GM18909 (cell line): ENCODE data around the gene APPL2.
"Not testable (repeated sequence)": the region's sequence is repeated elsewhere in the genome, so short reads cannot be mapped to it uniquely, and the experiment has no call there.

Source experiments
- ATAC-seq: cut with Tn5 transposase; IDR thresholded peaks from one replicate; pipeline ENCODE4 v1.9.1; 2021; ENCODE audit warnings: mild to moderate bottlenecking; ENCODE audit not compliant: unreplicated experiment, poor library complexity

APPL2 gene

DNA sequence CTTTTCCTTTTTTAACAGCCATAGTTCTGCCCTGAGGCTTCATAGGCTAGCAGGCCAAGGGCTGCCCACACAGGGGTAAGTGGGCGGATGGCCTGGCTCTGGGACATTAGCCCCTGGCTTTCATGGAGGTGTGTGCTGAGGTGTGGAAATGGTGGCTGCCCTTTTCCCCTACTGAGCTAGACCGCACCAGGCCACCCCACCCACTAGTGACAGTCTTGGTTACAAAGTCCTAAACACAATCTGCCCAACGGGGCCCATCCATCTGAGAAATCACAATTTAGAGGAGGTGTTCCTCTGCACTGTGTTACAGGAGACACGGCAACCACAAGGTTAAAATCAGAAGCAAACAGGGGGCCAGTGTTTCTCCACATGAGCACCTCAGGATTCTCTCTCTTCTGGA lies 35.6 kb downstream of the APPL2 start:
- no peak for ATAC-seq

GRCh38 chr12:105198961-105199360 lies 37.0 kb downstream of the APPL2 start:
- ATAC-seq, result no peak

DNA sequence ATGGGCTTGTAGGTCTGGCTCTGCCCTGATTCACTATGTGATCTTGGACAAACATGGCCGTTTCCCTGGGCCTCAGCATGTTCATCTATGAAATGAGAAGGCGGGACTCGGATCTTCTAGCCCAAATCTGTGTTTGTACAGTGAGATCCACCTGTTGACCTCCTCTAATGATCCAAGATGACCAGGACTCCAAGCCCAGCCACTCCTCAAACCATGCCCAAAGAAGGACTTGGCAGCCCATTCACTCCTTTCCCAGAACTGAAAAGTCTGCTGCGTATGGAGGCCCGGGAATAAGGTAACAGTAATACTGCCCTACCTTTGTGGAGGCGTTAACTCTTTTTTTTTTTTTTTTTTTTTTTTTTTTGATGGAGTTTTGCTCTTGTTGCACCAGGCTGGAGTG lies 39.9 kb downstream of the APPL2 start:
- ATAC-seq, result no peak

DNA sequence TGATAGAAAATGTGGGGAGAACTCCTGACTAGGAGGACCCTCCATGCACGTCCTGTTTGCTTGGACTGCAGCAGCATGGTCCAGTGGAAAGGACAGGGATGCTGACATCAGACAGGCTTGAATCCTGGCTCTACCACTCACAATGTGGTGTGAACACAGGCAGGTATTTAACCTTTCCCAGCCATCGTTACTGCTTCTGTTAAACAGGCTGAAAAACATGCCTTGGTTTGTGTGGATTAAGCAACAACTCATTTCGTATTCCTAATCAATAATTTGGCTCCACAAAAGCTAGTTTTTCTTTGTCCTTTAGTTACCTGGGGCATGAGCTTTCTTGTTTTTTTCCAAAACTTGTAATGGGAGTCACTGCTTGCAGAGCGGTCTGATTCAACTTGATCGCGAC lies 41.0 kb downstream of the APPL2 start:
- ATAC-seq, result no peak

DNA sequence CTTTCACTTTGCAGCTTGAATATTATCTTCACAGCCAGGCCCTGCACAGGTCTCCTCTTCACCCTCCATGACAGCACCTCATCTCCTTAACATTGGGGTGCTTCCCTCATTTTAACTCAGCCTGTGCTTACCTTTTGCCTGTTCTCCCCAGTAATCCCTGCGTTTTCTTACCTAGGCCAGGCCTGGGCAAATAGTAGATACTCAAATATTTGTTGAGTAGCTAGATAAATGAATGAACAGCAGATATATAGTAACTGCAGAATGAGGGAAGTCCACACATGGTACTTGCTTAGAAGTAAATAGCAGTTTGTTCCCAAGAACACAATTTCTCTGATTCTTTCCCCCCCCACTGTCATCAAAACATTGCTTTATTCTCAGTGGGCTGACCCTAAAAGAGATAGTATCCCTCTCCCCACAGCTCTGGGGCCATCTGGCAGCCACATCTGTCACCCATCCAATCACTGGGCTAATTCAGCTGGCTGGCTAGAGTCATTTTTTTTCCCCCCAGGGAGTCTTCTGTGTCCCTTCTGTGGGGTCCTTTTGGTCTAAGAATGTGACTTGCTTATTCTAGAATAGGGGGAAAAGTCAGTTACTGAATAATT lies 43.2 kb downstream of the APPL2 start:
- ATAC-seq, result no peak

DNA sequence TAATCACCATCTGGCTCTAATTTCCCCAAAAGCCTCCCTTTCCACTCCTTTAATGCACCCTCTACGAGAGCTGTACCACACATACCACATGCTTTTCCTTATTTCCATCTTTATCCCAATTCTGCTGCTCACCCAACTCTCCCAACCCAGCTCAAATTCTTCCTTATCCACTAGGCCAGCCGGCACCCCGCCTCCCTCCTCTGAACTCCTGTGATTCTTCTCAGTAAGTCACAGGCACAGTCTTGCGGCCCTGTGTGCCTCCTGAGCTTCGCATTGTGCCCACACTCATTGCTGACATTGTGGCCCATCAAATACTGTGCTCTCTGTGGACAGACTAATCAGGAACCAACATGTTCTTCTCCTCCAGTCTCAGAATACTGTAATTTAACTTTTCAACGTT lies 45.4 kb downstream of the APPL2 start:
- ATAC-seq, result no peak

DNA sequence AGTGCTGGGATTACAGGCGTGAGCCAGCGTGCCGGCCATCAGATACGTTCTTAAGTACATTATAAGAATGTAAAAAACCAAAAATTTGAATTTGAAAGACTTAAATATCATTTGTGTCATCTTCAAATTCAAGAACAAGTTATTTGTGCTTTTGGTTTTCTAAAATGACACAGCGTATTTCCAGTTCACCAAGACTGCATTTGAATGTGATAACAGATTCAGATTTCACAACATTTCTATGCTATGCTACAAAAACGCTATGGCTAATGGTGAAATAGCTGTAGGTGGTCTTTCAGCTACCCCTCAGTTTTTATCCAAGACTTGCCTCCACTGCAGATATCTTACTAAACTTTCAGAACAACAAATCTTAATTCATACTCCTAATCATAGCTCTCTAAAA lies 46.7 kb downstream of the APPL2 start:
- ATAC-seq, result no peak

DNA sequence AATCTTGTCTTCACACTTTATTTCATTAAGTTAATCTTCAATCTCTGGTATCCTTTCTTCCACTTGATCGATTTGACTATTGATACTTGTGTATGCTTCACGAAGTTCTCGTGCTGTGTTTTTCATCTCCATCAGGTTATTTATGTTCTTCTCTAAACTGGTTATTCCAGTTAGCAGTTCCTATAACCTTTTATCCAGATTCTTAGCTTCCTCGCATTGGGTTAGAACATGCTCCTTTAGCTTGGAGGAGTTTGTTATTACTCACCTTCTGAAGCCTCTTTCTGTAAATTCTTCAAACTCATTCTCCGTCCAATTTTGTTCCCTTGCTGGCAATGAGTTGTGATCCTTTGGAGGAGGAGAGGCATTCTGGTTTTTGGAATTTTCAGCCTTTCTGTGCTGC lies 52.0 kb downstream of the APPL2 start:
- not testable (repeated sequence) for ATAC-seq

- ATAC-seq, result not testable (repeated sequence)
These were observed 52.6 kb downstream of the APPL2 start for GRCh38 chr12:105183406-105183805.

DNA sequence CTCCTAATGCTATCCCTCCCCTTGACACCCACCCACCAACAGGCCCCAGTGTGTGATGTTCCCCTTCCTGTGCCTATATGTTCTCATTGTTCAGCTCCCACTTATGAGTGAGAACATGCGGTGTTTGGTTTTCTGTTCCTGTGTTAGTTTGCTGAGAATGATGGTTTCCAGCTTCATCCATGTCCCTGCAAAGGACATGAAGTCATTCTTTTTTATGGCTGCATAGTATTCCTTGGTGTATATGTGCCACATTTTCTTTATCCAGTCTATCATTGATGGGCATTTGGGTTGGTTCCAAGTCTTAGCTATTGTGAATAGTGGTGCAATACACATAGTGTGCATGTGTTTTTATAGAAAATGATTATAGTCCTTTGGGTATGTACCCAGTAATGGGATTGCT lies 56.9 kb downstream of the APPL2 start:
- not testable (repeated sequence) for ATAC-seq

DNA sequence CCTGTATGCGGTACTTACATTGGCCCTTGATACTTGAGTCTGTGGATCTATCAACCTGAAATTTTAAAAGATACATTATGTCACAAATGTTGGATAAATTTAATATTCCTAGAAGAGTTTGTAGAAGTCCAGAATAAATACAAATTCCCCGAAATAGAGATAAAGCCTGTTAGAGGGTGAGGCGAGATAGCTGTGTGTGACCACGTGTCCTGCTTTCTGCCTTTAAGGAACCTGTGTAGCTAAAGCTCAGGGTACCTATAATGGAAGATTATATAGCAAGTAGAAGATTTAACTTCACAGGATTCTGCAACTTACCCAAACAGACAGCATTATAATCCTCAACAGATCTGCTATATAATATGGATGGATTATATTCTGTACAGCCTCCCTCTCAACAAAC lies 58.8 kb downstream of the APPL2 start:
- no peak for ATAC-seq

- no peak for ATAC-seq
These were observed 60.5 kb downstream of the APPL2 start for GRCh38 chr12:105175397-105175990.

DNA sequence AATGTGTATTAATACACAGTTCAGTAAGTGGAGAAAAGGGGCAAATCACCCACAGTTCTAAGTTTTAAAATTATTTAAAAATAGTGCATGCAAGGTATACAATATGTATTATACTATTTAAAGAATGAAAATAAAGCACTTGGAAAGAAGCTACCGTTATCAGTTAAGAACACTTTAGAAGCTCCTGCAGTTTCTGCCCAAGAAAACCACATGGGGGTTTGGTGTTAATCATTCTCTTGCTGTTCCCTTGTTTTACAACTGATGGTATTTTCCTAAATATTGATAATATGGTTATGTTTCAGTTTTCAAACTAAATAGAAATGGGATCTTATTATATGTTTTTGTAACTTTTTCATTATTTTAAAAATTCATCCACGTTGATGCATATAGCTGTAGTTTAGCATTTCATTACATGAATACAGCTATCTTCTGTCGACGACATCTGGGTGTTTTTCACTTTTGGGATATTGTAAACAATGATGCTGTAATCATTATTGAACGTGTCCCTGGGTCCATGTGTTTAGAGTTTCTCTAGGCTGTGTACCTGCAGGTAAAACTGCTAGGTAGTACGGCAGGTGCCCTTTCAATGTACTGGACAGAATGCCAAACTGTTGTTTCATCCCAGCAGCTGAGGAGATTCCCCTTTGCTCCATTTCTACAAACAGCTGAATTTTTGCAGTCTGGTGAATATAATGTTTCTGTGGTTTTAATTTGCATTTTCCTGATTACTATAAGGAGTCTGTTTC lies 64.1 kb downstream of the APPL2 start:
- no peak for ATAC-seq

- no peak for ATAC-seq
These were observed 65.8 kb downstream of the APPL2 start for GRCh38 chr12:105170139-105170538.

GRCh38 chr12:105168006-105168405 lies 68.0 kb downstream of the APPL2 start:
- ATAC-seq, result no peak

- ATAC-seq, result no peak
These were observed 68.6 kb downstream of the APPL2 start for GRCh38 chr12:105167346-105167745.

- no peak for ATAC-seq
These were observed 69.2 kb downstream of the APPL2 start for GRCh38 chr12:105166736-105167135.

DNA sequence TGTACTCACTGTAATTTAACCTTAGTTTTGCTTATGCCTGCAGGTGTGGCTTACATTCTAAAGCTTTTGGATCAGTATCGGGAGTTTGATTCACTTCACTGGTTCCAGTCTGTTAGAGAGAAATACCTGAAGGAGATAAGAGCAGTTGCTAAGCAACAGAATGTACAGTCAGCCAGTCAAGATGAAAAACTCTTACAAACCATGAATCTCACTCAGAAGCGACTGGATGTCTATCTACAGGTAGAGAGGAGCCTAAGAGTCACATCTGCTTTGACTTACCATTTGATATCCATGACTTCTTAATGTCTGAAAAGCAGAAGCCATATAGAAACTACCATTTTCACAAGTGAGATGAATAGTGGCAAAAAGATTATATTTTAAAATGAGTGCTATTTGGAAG lies 71.9 kb downstream of the APPL2 start:
- no peak for ATAC-seq

- ATAC-seq, result no peak
These were observed 73.8 kb downstream of the APPL2 start for GRCh38 chr12:105162174-105162573.

- ATAC-seq, result no peak
These were observed 77.1 kb downstream of the APPL2 start for GRCh38 chr12:105158876-105159275.

GRCh38 chr12:105157606-105158005 lies 78.4 kb downstream of the APPL2 start:
- ATAC-seq, result no peak

DNA sequence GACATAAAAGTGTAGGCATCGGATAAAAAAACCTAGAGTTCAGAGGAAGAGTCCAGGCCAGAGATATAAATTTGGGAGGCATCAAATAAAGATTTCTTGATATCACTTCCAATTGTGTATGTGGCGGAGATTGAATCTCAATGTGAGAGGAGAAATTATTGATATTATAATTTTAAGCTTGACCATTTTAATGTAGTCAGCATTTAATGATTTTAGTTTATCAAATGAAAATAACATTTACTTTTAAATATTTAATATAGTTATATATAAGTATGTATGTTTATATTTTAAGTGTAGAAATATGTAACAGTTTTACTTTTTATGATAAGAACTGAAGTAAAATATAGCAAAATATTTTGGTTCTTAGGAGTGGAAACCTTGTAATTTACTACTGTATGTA lies 79.7 kb downstream of the APPL2 start:
- no peak for ATAC-seq
